GM21526 (cell line): ENCODE data around the gene DNAAF5.

Source experiments
- ATAC-seq: cut with Tn5 transposase; IDR thresholded peaks from one replicate; pipeline ENCODE4 v1.9.1; 2021; ENCODE audit warnings: moderate library complexity; ENCODE audit not compliant: unreplicated experiment, low FRiP score

The DNAAF5 gene

DNA sequence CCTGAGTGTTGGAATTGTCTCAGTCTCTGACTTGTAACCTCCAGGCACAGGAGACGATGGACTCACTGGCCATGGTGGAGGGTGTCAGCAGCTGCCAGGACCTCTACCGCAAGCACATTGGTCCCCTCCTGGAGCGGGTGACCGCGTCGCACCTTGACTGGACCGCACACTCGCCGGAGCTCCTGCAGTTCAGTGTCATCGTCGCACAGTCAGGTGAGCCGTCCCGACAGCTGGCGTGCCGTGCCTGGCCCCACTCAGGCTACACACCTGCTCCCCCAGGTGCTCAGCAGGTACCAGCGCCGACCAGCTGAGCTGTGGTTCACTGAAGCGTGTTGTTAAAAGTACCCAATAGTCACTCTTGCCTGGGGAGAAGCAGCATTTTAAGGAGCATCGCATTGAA is 37.3 kb downstream of the DNAAF5 start:
- no peak for ATAC-seq

DNA sequence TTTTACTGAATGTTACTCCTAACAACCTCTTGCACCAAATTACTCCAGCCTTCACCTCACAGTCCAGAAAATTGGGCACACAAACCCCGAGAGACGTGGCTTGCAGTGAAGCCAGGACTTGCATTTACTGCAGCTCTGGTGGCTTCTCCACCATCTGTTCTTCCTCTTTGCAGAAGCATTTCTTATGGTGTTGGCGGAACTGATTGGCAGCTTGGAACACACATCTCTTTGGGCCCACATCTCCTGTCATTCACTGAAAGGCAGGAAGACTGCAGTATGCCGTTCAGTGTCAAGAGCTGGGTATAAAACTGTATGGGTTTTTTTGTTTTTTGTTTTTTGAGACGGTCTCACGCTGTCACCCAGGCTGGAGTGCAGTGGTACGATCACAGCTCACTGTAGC is 38.9 kb downstream of the DNAAF5 start:
- ATAC-seq, result no peak

DNA sequence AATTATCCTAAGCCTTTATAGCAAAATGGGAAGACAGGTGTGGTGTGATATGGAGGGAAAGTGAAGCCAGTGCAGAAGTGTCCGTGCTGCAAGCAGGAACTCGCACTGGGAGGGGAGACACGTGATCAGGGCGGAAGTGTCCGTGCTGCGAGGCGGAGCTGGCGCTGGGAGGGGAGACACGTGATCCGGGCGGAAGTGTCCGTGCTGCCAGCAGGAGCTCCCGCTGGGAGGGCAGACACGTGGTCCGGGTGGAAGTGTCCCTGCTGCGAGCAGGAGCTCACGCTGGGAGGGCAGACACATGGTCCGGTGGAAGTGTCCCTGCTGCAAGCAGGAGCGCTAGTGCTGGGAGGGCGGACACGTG is 41.1 kb downstream of the DNAAF5 start:
- ATAC-seq, result no peak

DNA sequence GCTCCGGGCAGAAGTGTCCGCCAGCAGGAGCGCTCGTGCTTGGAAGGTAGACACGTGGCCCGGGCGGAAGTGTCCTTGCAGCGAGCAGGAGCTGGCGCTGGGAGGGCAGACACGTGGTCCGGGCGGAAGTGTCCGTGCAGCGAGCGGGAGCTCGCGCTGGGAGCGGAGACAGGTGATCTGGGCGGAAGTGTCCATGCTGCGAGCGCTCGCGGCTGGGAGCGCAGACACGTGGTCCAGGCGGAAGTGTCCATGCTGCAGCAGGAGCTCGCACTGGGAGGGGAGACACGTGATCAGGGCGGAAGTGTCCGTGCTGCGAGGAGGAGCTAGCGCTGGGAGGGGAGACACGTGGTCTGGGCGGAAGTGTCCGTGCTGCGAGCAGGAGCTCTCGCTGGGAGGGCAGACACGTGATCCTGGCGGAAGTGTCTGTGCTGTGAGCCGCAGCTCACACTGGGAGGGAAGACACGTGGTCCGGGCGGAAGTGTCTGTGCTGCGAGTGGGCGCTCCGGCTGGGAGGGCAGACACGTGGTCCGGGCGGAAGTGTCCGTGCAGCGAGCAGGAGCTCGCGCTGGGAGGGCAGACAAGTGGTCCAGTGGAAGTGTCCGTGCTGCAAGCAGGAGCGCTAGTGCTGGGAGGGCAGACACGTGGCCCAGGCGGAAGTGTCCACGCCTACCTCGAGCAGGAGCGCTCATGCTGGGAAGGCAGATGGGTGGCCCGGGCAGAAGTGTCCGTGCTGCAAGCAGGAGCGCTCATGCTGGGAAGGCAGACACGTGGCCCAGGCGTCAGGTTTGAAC is 41.6 kb downstream of the DNAAF5 start:
- ATAC-seq, result no peak

DNA sequence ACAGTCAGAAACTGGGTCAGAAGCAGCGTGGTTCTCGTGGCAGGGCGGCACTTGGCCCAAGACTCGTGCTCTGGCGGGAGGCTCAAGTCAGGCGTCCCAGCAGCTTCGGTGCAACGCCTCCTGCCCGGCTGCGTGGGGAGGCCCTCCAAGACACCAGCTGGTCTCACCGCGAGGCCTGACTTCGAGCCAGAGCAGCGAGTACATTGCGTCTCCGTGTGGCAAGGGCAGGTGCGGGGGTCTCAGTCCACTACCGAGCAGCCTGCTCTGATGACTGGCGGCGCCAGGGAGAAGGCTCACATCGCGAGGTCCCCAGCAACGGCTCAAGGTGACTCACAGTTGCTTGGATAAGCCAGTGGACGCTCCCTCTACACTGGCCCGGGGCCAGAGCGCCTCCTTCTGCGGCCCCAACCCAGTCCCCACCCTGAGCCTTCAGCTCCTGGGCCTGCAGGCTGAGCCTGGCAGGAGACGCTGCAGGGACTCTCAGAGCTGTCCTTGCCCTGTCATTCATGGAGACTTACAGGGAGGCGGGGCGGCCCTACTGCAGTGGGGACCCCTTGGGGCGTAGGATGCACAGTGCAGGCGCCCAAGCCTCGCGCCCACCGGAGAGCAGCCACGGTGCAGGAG is 42.5 kb downstream of the DNAAF5 start:
- no peak for ATAC-seq

DNA sequence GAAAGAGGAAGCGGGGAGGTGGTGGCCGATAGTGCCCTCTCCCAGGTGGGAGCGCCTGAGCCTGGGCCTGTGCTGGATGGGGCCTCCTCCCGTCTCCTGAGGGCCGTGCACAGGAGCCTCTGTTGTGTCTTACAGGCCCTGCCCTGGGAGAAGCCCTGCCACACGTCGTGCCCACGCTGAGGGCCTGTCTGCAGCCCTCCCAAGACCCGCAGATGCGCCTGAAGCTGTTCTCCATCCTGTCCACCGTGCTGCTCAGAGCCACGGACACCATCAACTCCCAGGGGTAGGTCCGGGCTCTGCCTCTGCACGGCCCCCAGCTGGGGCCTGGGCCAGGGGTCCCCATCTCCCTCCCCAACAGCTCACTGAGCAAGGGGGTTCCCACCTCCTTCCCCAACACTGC is 43.8 kb downstream of the DNAAF5 start:
- ATAC-seq, result no peak

DNA sequence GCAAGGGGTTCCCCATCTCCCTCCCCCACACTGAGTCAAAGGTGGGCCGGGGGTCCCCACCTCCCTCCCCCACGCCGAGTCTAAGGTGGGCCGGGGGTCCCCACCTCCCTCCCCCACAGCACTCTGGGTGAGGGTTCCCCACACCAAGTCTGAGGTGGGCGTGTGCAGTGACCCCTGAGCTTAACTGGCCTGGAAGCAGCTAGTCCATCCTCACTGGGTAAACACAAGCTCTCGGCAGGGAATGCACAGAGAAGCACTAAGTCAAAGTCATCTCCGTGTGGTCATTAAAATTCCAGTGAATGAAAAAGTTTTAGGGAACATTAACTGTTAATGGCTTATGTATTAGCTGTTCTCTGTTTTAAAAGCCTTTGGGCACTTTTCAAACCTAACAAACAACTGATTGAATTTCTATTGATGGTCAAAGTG is 44.3 kb downstream of the DNAAF5 start:
- no peak for ATAC-seq

DNA sequence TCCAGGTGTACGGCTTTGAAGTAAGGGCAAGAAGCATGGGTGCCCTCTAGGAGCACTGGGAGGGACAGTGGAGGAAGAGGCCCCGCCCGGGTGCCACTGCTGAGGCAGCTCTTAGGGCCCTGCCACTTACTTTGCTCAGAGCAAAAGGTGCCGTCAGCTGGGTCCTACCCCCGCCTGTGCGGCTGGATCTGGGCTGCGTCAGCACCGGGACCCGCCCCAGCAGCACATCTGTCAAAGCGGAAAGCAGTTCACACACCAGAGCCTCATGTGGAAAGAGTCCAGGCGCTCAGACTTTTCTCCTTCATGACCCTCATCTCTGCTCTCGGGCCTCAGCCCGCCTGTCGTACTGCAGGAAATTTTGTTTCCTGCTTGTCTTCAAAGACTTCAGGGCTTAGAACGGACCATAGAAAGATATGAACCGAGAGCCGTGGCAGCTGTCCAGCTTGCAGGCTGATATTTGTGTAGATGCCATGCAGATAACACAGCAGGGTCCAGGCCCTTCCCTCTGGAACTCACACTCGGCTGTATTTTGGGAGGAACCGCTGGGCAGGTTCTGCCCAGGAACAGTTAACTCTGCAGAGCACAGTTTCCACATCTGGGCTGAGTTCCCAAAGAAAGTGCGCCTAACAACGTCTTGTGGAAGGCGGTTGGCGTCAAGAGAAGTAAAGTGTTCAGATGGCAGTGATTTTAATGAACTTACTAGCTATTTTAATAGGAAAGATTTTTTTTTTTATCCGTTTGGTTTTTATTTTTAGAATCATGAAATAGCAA is 44.9 kb downstream of the DNAAF5 start:
- ATAC-seq, result no peak

DNA sequence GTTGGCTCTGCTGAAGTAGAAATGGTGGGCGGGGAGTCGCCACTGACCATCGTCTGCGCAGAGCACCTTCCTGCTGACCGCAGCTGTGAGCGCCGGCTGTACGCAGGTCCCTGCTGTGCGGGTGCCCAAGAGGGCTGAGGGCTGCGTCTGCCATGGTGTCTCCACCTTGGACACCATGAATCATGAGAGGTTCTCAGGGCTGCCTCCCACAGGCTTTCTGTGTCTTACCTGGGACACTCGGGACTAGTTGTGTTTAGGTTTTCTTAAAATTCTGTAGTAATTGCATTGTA is 45.5 kb downstream of the DNAAF5 start:
- no peak for ATAC-seq

DNA sequence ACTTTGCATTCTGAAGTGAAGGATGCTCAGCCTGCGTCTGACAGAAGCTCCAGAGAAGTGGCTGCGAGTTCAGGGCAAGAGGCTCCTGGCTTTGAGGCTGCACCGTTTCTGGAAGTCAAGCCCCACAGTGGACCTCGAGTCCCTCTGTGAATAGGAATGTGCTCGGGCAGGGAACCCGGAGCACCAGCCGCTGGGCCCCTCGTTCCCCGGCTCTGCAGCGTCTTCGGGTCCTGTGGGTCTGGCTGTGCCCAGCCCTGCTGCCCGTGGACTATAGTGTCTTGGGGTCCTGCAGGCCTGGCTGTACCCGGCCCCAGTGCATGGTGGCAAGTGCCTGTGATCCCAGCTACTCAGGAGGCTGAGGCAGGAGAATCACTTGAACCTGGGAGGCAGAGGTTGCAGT is 45.9 kb downstream of the DNAAF5 start:
- ATAC-seq, result no peak

DNA sequence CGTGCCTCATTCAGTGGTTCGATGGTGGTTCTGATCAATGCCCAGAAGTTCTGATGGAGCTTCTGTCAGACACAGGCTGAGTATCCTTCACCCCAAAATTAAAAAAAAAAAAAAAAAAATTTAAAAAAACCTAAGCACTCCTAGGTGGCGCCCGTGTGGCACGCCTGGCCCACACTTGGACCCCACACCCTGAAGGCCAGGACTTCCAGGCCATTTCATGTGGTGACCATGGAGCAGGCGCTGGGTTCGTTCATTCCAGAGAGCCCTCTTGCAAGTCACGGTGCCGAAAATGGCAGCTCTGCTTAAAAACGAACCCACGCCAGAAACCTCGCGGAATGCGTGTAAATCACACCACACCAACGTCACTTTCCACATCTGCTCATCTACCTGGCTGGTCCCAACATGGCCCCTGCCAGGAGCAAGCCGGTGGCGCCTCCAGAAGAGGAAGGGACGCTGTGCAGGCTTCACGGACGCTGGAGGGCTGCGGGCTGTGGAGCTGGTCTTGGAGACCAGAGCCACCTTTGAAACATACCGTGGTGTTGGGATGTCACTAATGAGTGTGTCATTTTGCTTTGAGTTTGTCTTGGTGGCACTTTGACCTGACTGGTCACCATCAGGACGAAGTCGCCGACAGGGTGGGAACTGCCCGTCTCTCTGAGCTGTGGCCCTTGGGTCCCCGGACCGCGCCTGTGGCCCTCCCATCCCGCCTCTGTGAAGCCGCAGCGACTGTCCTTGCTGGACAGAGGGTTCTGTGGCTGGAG is 46.5 kb downstream of the DNAAF5 start:
- ATAC-seq, result no peak

DNA sequence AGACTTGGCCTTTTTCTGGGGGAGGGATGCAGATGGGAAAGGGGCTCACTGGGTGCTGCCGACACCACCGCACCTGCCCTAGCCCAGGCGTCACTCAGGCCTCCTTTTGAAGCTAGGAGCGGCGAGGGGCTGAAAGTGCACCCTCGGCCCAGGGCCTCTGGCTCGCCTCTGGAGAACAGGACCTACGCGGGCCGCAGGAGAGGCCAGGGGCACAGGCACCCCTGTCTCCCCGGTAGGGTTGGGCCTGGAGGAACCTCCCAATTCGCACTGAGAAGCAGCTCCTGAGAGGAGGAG is 47.1 kb downstream of the DNAAF5 start:
- no peak for ATAC-seq

DNA sequence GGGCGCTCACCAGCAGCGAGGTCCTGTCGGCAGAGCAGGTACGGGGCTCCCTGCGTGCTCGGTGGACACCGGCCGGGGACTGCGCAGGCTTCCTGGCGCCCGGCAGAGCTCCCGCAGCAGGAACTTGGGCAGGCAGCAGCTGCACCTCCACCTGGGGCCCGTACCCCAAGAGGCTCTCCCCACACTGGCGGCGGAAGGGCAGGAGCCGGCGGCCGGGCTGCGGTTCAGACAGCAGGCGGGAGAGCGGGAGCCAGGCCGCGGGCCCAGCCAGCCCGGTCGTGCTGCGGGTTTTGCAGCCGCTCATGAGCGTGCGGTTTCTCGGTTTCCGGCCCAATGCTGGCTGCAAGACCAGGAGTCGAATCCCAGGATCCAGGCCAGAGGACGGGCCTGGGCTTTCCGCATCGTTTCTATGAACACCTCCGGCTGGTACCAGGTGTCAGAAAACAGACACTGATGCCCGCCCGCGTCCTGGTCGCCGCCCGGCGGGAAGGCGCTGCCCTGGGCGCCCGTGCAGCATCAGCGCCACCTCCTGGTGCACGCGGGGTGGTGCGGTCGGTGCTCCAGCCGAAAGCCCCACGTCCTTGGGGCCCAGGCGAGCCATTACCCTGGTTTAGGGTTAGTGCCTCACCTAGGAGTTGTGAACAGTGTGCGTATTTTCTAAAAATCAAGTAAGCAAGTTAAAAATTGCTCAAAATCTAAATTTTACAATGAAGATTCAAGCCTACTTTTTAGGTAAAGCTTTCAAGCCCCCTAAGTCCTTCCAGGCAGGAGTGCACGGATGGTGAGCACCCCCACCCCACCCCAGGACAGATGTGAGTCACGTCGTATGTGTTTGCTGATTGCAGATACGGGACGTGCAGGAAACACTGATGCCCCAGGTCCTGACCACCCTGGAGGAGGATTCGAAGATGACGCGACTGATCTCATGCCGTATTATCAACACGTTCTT is 47.9 kb downstream of the DNAAF5 start:
- no peak for ATAC-seq

DNA sequence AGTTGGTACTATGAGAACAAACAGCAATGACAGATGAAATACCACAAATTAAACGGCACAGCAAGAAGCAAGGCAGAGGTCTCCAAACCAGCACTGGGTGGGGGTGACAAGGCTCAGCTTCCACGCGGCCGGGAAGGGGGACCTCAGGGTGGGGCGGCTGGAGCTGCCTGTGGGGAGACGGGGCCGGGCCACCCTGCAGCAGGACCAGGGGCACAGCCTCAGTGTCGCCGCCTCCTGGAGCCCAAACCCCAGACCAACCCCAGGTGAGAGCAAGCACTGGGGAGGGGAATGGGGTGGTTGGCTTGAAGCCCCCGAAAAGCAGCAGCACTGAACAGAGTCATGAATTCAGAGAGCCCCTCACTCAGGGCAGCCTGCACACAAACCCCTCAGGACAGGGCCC is 49.9 kb downstream of the DNAAF5 start:
- no peak for ATAC-seq

DNA sequence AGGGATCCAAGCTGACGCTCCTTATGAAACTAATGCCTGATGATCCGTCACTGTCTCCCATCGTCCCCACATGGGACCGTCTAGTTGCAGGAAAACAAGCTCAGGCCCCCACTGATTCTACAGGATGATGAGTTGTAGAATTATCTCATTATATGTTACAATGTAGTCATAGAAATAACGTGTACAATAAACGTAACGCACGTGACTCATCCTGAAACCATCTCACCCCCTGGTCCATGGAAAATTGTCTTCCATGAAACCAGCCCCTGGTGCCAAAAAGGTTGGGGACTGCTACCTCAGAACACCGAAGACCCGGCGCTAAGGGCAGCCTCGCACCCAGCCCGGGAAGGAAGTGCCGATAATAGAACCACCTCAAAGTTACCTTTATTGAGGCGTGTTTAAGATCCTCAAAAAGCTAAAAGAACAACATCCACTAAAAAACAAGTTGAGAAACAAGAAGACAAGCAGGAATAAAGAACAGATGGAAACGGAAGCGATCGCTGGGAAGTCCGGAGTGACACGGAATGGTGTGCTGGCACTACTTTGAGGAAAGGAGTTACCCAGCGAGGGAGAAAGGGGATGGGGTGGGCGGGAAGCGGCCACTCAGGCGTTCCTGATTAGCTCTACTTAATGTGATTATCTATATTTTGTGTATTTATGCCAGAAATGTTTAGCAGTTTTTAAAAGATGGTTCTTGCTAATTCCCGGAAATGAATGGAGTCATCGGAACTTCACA is 50.7 kb downstream of the DNAAF5 start:
- ATAC-seq, result no peak

DNA sequence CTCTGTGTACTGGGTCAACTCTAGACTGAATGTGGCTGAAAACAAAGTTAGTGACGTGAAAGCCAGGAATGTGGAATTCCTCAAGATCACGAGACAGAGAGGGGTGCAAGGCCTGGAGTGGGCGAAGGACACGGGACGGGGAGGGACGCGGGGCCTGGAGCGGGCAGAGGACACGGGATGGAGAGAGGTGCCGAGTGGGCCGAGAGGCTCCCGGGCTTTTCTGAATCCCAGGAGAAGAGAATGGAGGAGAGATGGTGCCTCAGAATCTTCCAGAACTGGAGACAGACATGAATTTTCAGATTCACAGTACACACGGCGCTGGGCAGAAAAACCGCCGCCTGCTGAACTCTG is 51.2 kb downstream of the DNAAF5 start:
- ATAC-seq, result no peak

DNA sequence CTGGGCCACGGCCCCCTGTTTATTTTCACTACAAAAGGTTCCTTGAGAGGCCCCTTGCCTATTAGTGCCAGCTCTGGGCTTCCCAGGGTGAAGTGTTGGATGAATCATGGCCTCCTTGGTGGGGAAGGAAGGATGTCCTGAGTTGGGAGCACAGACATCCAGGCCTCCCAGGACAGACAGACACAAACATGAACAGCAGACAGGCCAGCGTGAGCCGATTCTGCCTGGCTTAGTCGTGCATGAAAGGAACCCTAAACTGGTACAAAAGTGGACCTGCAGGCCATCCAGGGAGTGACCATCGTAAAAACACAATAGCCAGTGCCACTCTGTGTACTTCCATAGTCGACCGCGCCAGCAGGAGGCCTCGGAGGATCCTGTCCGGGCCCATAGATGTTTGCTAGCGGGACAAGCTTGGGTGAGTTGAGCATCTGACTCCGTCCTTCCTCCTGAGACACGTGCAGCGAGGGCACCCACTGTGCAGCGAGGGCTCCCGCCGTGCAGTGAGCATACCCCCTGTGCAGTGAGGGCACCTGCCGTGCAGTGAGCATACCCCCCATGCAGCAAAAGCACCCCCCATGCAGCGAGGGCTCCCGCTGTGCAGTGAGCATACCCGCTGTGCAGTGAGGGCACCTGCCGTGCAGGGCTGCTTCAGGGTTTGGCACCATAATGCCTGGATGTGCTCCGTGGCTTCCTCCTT is 51.9 kb downstream of the DNAAF5 start:
- ATAC-seq, result no peak

DNA sequence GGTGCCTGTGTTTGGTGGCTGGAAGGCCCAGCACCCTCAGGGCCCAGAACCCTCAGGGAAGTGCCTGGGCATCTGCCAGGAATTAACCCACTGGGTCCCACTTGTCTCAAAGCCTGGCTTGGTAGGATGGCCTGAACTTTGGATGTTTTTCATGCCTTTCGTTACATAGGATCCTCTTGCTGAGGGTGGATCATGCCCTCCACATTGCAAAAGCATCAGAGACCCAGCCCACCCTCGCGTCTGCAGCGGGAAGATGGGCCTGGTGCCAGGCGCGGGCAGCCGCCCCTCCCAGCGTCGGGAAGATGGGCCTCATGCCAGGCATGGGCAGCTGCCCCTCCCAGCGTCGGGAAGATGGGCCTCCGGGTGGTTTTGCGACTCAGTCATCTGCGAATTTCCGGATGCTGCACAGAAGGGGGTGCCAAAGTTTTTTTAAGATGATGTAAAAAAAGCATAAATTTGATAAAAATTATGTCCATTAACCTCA is 52.5 kb downstream of the DNAAF5 start:
- ATAC-seq, result no peak

DNA sequence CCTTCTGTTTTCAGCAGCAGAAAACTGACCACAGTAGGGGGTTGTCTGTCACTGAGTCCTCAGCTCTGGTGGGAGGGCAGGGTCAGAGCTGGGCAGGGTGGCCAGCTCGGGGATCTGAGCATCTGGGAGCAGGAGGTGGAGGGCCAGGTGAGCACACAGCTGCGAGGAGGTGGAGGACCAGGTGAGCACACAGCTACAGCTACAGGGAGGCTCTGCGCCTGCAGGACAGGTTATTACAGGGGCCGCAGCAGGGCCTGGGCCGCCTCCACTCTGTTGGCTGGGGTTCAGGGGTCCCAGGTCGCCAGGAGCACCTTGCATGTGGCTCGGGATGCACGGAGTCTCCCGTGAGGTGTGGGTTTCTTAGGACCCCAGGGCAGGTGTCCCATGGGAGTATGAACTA is 53.0 kb downstream of the DNAAF5 start:
- ATAC-seq, result no peak
